HepG2 (cell line): ENCODE data around the gene PTGIS. TPM values are rescaled to one million over a fixed set of nuclear protein-coding genes. Genes with fewer than 3 reads are reported as not detected.

Experiments used
- FOSL2 ChIP-seq: sonication (generic); formaldehyde crosslinking; IDR thresholded peaks from 2 replicates; pipeline ENCODE4 v1.4.0; 2020; ENCODE audit warnings: missing genetic modification reagents
- KLF13 ChIP-seq: sonication (generic); formaldehyde crosslinking; IDR thresholded peaks from 2 replicates; pipeline ENCODE4 v1.4.0; 2020; ENCODE audit warnings: mild to moderate bottlenecking, missing genetic modification reagents
- KMT2B ChIP-seq: IDR thresholded peaks from 2 replicates; pipeline ENCODE4 v1.6.1; 2016; ENCODE audit warnings: missing genetic modification reagents, missing compliant biosample characterization
- LCORL ChIP-seq, 2 experiments: fragments of 450-650 bp in 1 of 2; sonication (generic) in 1 of 2; formaldehyde crosslinking in 1 of 2; IDR thresholded peaks; 2 replicates each; pipeline versions ENCODE4 v1.5.0 to v1.6.1; 2017 to 2020; ENCODE audit warnings: antibody characterized with exemption in 1 of 2, missing genetic modification reagents in 1 of 2
- NR3C1 ChIP-seq: sonication (generic); formaldehyde crosslinking; IDR thresholded peaks from 2 replicates; pipeline ENCODE4 v1.4.0; 2020; ENCODE audit warnings: missing genetic modification reagents
- POLR2AphosphoS5 ChIP-seq: IDR thresholded peaks from 2 replicates; pipeline ENCODE4 v1.6.1; 2012; ENCODE audit warnings: low read depth, low read length
- REPIN1 ChIP-seq: sonication (generic); formaldehyde crosslinking; IDR thresholded peaks from 2 replicates; pipeline ENCODE4 v1.8.0; 2022; ENCODE audit warnings: missing genetic modification reagents, low read depth, mild to moderate bottlenecking, borderline replicate concordance
- SAP130 ChIP-seq: IDR thresholded peaks from 2 replicates; pipeline ENCODE4 v1.6.1; 2016; ENCODE audit warnings: low read depth
- SIX1 ChIP-seq: sonication (generic); formaldehyde crosslinking; IDR thresholded peaks from 2 replicates; pipeline ENCODE4 v1.4.0; 2020; ENCODE audit warnings: missing genetic modification reagents, borderline replicate concordance
- SRY ChIP-seq: sonication (generic); formaldehyde crosslinking; IDR thresholded peaks from 2 replicates; pipeline ENCODE4 v1.8.0; 2022; ENCODE audit warnings: mild to moderate bottlenecking, missing genetic modification reagents
- ZBTB38 ChIP-seq: sonication (generic); formaldehyde crosslinking; IDR thresholded peaks from 2 replicates; pipeline ENCODE4 v1.5.1; 2020; ENCODE audit warnings: mild to moderate bottlenecking, missing genetic modification reagents
- ZMYM3 ChIP-seq: sonication (generic); formaldehyde crosslinking; IDR thresholded peaks from 2 replicates; pipeline ENCODE4 v1.5.1; 2020; ENCODE audit warnings: mild to moderate bottlenecking, missing genetic modification reagents
- ZNF33A ChIP-seq: sonication (generic); formaldehyde crosslinking; IDR thresholded peaks from 2 replicates; pipeline ENCODE4 v1.5.1; 2020; ENCODE audit warnings: missing genetic modification reagents, mild to moderate bottlenecking, moderate library complexity, borderline replicate concordance
- ZSCAN31 ChIP-seq: sonication (generic); formaldehyde crosslinking; IDR thresholded peaks from 2 replicates; pipeline ENCODE4 v1.5.0; 2020; ENCODE audit warnings: low read depth, mild to moderate bottlenecking, missing genetic modification reagents
- ZSCAN9 ChIP-seq: IDR thresholded peaks from 2 replicates; pipeline ENCODE4 v1.6.1; 2016; ENCODE audit warnings: borderline replicate concordance
- polyA plus RNA-seq, 8 experiments: library from polyadenylated mRNA; depleted of rRNA in 3 of 8; stranded (reverse) in 7 of 8; unstranded in 1 of 8; fragments of >200 nt; fragmentation: Illumina TruSeq in 4 of 8; extraction: Trizol in 4 of 8; gene quantifications; 2 replicates each; pipeline versions ENCODE4 v1.2.1 to v1.2.3, GENCODE V29; 2011 to 2016; ENCODE audit warnings: low read depth in 4 of 8, missing spikeins in 1 of 8, mixed read lengths in 1 of 8; ENCODE audit not compliant: insufficient read depth in 1 of 8
- total RNA-seq, 5 experiments: library from RNA; depleted of rRNA; stranded (reverse); fragments of >200 nt; fragmentation: Illumina TruSeq; extraction: Trizol; gene quantifications; 2 replicates each; pipeline ENCODE4 v1.2.3, GENCODE V29; 2016; ENCODE audit warnings: low read depth in 1 of 5
- TF ChIP-seq, protein P1 (sequence below): sonication (generic); formaldehyde crosslinking; IDR thresholded peaks from 2 replicates; pipeline ENCODE4 v1.4.0; 2020; ENCODE audit warnings: mild to moderate bottlenecking, missing genetic modification reagents, borderline replicate concordance
- TF ChIP-seq, protein P2 (sequence below): sonication (generic); formaldehyde crosslinking; IDR thresholded peaks from 2 replicates; pipeline ENCODE4 v1.5.0; 2020; ENCODE audit warnings: mild to moderate bottlenecking, missing genetic modification reagents, borderline replicate concordance
- TF ChIP-seq, protein P3 (sequence below): sonication (generic); formaldehyde crosslinking; IDR thresholded peaks from 2 replicates; pipeline ENCODE4 v1.5.0; 2020; ENCODE audit warnings: mild to moderate bottlenecking, missing genetic modification reagents
- TF ChIP-seq, protein P4 (sequence below): sonication (generic); formaldehyde crosslinking; IDR thresholded peaks from 2 replicates; pipeline ENCODE4 v1.5.1; 2020; ENCODE audit warnings: missing genetic modification reagents, mild to moderate bottlenecking, borderline replicate concordance
- TF ChIP-seq, protein P5 (sequence below): IDR thresholded peaks from 2 replicates; pipeline ENCODE4 v1.6.1; 2012; ENCODE audit warnings: inconsistent platforms

PTGIS gene
- total and polyA plus RNA-seq, 2 of the 13 experiments (the other 11 are each of a cell fraction or from before 2014, with no cell fraction given), result not detected

DNA sequence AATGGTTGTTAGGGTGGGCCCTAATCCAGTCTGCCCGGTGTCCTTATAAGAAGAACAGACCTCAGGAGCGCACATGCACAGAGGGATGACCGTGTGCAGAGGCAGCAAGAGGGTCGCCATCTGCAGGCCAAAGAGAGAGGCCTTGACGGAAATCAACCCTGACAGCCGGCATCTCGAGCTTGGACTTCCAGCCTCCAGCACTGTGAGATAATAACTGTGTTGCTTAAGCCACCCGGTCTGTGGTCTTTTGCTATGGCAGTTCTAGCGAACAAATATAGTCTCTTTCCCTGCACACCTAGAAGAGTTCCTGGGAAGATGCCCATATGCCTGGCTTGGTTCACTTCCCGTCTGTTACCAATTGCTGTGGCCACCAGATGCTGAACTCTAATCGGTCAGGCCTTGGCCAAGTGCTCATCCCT is 35.3 kb upstream of the PTGIS start (continued):
- TF ChIP-seq, protein P1, sequence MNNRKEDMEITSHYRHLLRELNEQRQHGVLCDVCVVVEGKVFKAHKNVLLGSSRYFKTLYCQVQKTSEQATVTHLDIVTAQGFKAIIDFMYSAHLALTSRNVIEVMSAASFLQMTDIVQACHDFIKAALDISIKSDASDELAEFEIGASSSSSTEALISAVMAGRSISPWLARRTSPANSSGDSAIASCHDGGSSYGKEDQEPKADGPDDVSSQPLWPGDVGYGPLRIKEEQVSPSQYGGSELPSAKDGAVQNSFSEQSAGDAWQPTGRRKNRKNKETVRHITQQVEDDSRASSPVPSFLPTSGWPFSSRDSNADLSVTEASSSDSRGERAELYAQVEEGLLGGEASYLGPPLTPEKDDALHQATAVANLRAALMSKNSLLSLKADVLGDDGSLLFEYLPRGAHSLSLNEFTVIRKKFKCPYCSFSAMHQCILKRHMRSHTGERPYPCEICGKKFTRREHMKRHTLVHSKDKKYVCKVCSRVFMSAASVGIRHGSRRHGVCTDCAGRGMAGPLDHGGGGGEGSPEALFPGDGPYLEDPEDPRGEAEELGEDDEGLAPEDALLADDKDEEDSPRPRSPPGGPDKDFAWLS (CRISPR knock-in tag), result no peak
- TF ChIP-seq, protein P2, sequence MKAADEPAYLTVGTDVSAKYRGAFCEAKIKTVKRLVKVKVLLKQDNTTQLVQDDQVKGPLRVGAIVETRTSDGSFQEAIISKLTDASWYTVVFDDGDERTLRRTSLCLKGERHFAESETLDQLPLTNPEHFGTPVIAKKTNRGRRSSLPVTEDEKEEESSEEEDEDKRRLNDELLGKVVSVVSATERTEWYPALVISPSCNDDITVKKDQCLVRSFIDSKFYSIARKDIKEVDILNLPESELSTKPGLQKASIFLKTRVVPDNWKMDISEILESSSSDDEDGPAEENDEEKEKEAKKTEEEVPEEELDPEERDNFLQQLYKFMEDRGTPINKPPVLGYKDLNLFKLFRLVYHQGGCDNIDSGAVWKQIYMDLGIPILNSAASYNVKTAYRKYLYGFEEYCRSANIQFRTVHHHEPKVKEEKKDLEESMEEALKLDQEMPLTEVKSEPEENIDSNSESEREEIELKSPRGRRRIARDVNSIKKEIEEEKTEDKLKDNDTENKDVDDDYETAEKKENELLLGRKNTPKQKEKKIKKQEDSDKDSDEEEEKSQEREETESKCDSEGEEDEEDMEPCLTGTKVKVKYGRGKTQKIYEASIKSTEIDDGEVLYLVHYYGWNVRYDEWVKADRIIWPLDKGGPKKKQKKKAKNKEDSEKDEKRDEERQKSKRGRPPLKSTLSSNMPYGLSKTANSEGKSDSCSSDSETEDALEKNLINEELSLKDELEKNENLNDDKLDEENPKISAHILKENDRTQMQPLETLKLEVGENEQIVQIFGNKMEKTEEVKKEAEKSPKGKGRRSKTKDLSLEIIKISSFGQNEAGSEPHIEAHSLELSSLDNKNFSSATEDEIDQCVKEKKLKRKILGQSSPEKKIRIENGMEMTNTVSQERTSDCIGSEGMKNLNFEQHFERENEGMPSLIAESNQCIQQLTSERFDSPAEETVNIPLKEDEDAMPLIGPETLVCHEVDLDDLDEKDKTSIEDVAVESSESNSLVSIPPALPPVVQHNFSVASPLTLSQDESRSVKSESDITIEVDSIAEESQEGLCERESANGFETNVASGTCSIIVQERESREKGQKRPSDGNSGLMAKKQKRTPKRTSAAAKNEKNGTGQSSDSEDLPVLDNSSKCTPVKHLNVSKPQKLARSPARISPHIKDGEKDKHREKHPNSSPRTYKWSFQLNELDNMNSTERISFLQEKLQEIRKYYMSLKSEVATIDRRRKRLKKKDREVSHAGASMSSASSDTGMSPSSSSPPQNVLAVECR (CRISPR knock-in tag), result peak; percentile 43; the same call in 1 of the 2 replicates
- TF ChIP-seq ZSCAN9 (CRISPR knock-in tag), result peak; percentile 64; the same call in 1 of the 2 replicates
- TF ChIP-seq LCORL (IDR thresholded peaks at IDR 0.05), result no peak
- peak; percentile 52; the same call in 1 of the 2 replicates for TF ChIP-seq LCORL (CRISPR knock-in tag; IDR thresholded peaks at IDR 0.05)
- 0 out of 2 replicates have a peak, but pooled peaks have one; percentile 31 for TF ChIP-seq SIX1 (CRISPR knock-in tag)
- peak; percentile 59; the same call in 1 of the 2 replicates for TF ChIP-seq ZBTB38 (CRISPR knock-in tag)
- TF ChIP-seq SAP130 (CRISPR knock-in tag), result peak; percentile 44; the same call in 1 of the 2 replicates
- TF ChIP-seq SRY (CRISPR knock-in tag), result no peak
- TF ChIP-seq, protein P3, sequence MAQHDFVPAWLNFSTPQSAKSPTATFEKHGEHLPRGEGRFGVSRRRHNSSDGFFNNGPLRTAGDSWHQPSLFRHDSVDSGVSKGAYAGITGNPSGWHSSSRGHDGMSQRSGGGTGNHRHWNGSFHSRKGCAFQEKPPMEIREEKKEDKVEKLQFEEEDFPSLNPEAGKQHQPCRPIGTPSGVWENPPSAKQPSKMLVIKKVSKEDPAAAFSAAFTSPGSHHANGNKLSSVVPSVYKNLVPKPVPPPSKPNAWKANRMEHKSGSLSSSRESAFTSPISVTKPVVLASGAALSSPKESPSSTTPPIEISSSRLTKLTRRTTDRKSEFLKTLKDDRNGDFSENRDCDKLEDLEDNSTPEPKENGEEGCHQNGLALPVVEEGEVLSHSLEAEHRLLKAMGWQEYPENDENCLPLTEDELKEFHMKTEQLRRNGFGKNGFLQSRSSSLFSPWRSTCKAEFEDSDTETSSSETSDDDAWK (CRISPR knock-in tag), result no peak
- TF ChIP-seq FOSL2 (CRISPR knock-in tag), result peak; percentile 57
- no peak for TF ChIP-seq ZNF33A (CRISPR knock-in tag)
- TF ChIP-seq POLR2AphosphoS5, result no peak
- TF ChIP-seq REPIN1 (CRISPR knock-in tag), result peak; percentile 16; the same call in 1 of the 2 replicates
- no peak for TF ChIP-seq NR3C1
- TF ChIP-seq KLF13 (CRISPR knock-in tag), result 0 out of 2 replicates have a peak, but pooled peaks have one; percentile 16
- no peak for TF ChIP-seq ZSCAN31 (CRISPR knock-in tag)
- no peak; the same call in 1 of the 2 replicates for TF ChIP-seq ZMYM3
- TF ChIP-seq, protein P4, sequence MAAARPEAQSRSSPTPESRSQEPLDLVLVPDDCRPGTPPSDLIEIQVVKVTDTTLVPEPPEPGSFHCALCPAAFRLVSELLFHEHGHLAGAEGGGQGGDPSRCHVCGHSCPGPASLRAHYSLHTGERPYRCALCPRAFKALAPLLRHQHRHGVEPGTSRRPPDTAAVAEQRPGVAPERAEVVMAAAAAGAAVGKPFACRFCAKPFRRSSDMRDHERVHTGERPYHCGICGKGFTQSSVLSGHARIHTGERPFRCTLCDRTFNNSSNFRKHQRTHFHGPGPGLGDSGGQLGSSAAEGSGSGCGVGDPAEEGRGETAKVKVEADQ (CRISPR knock-in tag), result no peak
- 0 out of 2 replicates have a peak, but pooled peaks have one; percentile 11 for TF ChIP-seq KMT2B (CRISPR knock-in tag)
- TF ChIP-seq, protein P5, sequence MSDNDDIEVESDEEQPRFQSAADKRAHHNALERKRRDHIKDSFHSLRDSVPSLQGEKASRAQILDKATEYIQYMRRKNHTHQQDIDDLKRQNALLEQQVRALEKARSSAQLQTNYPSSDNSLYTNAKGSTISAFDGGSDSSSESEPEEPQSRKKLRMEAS, result peak; percentile 74
